Body of pancreas (tissue), 4 donors: Measurements from ENCODE around the gene NTSR1. TPM values are rescaled to one million over a fixed set of nuclear protein-coding genes. Genes with fewer than 3 reads are reported as not detected.

ENCODE experiments used
- ATAC-seq: fragments of 150-250 bp; one replicate; pipeline ENCODE4 v1.9.1; 2016
- DNase-seq, 4 donors: peaks; one replicate each; pipeline ENCODE4 v3.0.0-alpha.2; 2019
- H3K27ac ChIP-seq, 4 donors: fragments of 200-600 bp; sonication (generic); 1 replicate in 3 of 4; 2 replicates in 1 of 4; pipeline versions ENCODE4 v1.5.1 to v1.6.1; 2016 to 2019; ENCODE audit warnings: mild to moderate bottlenecking in 1 of 4, mixed read lengths in 1 of 4, moderate library complexity in 1 of 4
- H3K27me3 ChIP-seq, 2 donors: fragments of 200-600 bp; sonication (generic); one replicate each; pipeline ENCODE4 v1.6.0; 2016; ENCODE audit warnings: mild to moderate bottlenecking in 1 of 2
- H3K36me3 ChIP-seq, 2 donors: fragments of 200-600 bp; sonication (generic); replicated peaks in 1 of 2; 2 replicates each; pipeline ENCODE4 v1.5.1; 2016; ENCODE audit warnings: low read depth in 2 of 2; ENCODE audit not compliant: insufficient read depth in 1 of 2
- H3K4me1 ChIP-seq: fragments of 200-600 bp; sonication (generic); one replicate; pipeline ENCODE4 v1.6.0; 2016
- H3K4me3 ChIP-seq, 2 donors: fragments of 200-600 bp; sonication (generic); 1 replicate in 1 of 2; 2 replicates in 1 of 2; pipeline ENCODE4 v1.5.1; 2016 to 2019
- H3K9me3 ChIP-seq, 3 donors: fragments of 200-600 bp; sonication (generic); 1 replicate in 2 of 3; 2 replicates in 1 of 3; pipeline ENCODE4 v1.5.1; 2016
- POLR2A ChIP-seq, 3 donors: fragments of 450-650 bp; IDR thresholded peaks; one replicate each; pipeline ENCODE4 v1.6.1; 2016; ENCODE audit warnings: antibody characterized with exemption in 3 of 3, mild to moderate bottlenecking in 2 of 3
- WGBS, 2 donors: methylation state at CpG; one replicate each; pipeline ENCODE4 v1.1.5; 2017; 5-methylcytosine and 5-hydroxymethylcytosine counted together
- intact Hi-C: fragments of 100-400 bp; cut with DNase I; formaldehyde crosslinking; loops from one replicate; pipeline ENCODE4 v1.15.1; 2023
- total RNA-seq, 2 donors: library from RNA; depleted of rRNA; stranded (reverse); fragments of >200 nt; gene quantifications; one replicate each; pipeline ENCODE4 v1.1.0, GENCODE V29; 2016
- TF ChIP-seq, protein P1 (sequence below), 7 experiments: fragments of 450-650 bp in 4 of 7; fragments of 200-600 bp in 3 of 7; sonication (generic) in 3 of 7; IDR thresholded peaks; one replicate each; pipeline ENCODE4 v1.5.1; 2016 to 2019; ENCODE audit warnings: antibody characterized with exemption in 7 of 7

NTSR1 gene
- total RNA-seq = not detected

DNA sequence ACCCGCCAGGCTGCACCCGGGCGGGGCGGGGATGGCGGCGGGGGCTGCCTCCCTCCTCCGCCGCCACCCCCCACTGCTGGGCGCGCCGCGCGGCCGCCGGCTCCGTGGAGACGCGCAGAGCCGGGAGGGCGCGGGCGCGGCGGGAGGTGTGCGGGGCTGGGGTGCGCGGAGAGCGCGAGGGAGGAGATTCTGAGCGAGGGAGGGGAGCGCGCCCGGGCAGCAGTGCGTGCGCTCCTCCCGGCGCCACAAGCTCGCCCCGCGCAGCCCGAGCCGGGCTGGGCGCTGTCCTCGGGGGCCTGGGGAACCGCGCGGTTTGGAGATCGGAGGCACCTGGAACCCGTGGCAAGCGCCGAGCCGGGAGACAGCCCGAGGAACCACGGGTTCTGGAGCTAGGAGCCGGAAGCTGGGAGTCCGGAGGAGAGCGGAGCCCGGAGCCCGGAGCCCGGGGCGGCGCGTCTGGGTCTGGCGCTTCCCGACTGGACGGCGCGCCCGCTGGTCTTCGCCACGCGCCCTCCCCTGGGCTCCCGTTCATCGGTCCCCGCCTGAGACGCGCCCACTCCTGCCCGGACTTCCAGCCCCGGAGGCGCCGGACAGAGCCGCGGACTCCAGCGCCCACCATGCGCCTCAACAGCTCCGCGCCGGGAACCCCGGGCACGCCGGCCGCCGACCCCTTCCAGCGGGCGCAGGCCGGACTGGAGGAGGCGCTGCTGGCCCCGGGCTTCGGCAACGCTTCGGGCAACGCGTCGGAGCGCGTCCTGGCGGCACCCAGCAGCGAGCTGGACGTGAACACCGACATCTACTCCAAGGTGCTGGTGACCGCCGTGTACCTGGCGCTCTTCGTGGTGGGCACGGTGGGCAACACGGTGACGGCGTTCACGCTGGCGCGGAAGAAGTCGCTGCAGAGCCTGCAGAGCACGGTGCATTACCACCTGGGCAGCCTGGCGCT lies at the start of gene NTSR1:
NTSR1 (plus strand) TSS at position 246 of the 946 bp plus-strand sequence; CDS start at position 618, 372 bp downstream.
- TF ChIP-seq POLR2A (IDR thresholded peaks at IDR 0.05) = no peak
- TF ChIP-seq, protein P1, sequence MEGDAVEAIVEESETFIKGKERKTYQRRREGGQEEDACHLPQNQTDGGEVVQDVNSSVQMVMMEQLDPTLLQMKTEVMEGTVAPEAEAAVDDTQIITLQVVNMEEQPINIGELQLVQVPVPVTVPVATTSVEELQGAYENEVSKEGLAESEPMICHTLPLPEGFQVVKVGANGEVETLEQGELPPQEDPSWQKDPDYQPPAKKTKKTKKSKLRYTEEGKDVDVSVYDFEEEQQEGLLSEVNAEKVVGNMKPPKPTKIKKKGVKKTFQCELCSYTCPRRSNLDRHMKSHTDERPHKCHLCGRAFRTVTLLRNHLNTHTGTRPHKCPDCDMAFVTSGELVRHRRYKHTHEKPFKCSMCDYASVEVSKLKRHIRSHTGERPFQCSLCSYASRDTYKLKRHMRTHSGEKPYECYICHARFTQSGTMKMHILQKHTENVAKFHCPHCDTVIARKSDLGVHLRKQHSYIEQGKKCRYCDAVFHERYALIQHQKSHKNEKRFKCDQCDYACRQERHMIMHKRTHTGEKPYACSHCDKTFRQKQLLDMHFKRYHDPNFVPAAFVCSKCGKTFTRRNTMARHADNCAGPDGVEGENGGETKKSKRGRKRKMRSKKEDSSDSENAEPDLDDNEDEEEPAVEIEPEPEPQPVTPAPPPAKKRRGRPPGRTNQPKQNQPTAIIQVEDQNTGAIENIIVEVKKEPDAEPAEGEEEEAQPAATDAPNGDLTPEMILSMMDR (IDR thresholded peaks at IDR 0.05) = no peak
- Histone ChIP-seq H3K4me3 (no peak within 1 kb of the TSS), H3K27ac (no peak within 1 kb of the TSS), H3K4me1 (peaks cover 11% of the 10 kb centered on the region), H3K36me3 (no peaks in the 10 kb centered on the region), H3K9me3 (no peaks in the 10 kb centered on the region), H3K27me3 (peaks cover 0 to 12% of the 10 kb centered on the region in 2 donors)
- intact Hi-C loops = no loop called here
- DNase-seq (no peak), ATAC-seq (no peak)
- WGBS, 2 donors = 7% methylated on average over 106 of the region's 124 CpGs; no CpG with 5 or more reads in 1 of the 2 donors

DNA sequence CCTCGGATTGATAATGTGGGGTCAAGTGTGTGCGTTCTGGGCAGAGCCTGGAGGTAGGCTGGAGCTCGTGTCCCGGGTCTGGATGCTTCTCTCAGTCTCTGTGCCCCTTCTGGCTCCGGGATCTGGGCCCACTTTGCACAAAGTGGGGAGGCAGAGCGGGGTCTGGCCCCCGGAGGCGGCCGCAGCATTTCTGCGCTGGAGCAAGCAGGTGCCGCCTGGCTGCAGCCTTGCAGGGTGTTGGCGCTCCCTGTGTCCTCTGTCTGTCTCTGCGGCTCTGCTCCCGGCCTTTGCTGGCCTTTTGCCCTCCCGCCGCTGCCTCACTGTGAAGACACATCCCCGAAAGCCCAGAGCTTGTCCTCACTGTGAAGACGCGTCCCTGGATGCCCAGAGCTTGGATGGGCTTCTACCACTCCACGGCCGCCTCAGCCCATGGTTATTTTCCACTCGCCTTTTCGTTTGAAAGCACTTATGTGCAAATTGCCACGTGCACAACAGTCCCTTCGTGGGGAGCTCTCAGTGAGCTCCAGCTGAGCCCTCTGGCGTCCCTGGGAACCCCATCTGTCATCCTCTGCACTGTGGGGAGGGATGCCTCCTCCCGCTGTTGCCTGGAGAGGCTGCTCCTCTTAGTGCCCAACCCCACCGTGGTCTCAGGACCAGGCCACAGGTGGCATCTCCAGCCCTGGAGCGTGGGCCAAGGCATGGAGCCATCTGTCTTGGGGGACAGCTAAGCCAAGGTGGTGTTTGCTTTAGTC lies 49.0 kb upstream of the NTSR1 start:
- Histone ChIP-seq H3K4me1 (no peaks in the 10 kb centered on the region), H3K9me3 (no peaks in the 10 kb centered on the region), H3K27me3 (no peaks in the 10 kb centered on the region), H3K27ac (no peak overlapping the region), H3K36me3 (no peaks in the 10 kb centered on the region), H3K4me3 (no peak overlapping the region)
- ATAC-seq = no peak
- no peak for TF ChIP-seq POLR2A (IDR thresholded peaks at IDR 0.05)
- TF ChIP-seq, protein P1 (IDR thresholded peaks at IDR 0.05) = no peak
- intact Hi-C loops = no loop called here
- WGBS, 2 donors = 82 to 86% methylated on average over 15 to 28 of the region's 29 CpGs
- DNase-seq = no peak

DNA sequence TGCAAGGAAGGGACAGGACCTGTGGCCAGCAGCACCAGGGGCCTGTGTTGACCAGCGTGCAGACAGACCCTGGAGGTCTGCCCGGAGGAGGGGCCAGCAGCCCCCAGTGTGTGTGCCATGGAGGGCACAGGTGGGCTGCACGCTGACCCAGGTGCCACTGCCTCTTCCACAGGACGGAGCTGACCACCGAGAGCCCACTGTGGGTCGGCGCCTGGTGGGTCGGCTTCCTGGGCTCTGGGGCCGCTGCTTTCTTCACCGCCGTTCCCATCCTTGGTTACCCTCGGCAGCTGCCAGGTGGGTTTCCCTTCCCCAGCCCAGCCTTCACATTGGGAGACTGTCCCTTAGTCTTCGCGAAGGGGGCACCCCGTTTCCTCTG lies 48.4 kb upstream of the NTSR1 start:
- Histone ChIP-seq H3K36me3 (no peaks in the 10 kb centered on the region), H3K27ac (no peak overlapping the region), H3K9me3 (no peaks in the 10 kb centered on the region), H3K4me1 (no peaks in the 10 kb centered on the region), H3K4me3 (no peak overlapping the region), H3K27me3 (no peaks in the 10 kb centered on the region)
- intact Hi-C loops = no loop called here
- DNase-seq (no peak), ATAC-seq (no peak)
- WGBS, 2 donors = 88 to 89% methylated on average over 12 to 15 of the region's 15 CpGs
- TF ChIP-seq, protein P1 (IDR thresholded peaks at IDR 0.05) = no peak
- no peak for TF ChIP-seq POLR2A (IDR thresholded peaks at IDR 0.05)

DNA sequence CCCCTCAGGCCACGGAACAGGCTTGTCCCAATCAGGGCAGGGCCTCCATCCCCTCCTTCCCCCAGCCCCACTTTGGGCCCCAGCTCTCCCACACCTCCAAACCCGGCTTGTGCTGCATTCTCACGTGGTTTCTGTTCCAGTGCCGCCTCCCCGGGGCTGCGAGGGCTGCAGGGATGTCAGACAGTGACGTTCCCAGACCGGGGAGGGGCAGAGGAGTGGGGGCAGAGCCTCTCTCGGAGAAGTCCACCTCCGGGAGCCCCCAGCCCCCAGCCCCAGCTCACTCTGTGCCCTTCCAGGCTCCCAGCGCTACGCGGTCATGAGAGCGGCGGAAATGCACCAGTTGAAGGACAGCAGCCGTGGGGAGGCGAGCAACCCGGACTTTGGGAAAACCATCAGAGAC lies 47.9 kb upstream of the NTSR1 start:
- Histone ChIP-seq H3K27me3 (no peaks in the 10 kb centered on the region), H3K36me3 (no peaks in the 10 kb centered on the region), H3K9me3 (no peaks in the 10 kb centered on the region), H3K4me1 (no peaks in the 10 kb centered on the region), H3K4me3 (no peak overlapping the region), H3K27ac (no peak overlapping the region)
- intact Hi-C loops = no loop called here
- WGBS, 2 donors = 71 to 83% methylated on average over 14 to 18 of the region's 18 CpGs
- no peak for ATAC-seq
- DNase-seq = no peak
- TF ChIP-seq, protein P1 (IDR thresholded peaks at IDR 0.05) = no peak
- TF ChIP-seq POLR2A (IDR thresholded peaks at IDR 0.05) = no peak
